ENCODE results near the gene NFATC2IP. TPM values are rescaled to one million over a fixed set of nuclear protein-coding genes. Genes with fewer than 3 reads are reported as not detected.
A peak's percentile ranks its signal among the peaks of the same experiment; 100 is the strongest.

NFATC2IP gene
- total and polyA plus RNA-seq, 2 of the 13 experiments (the other 11 are each of a cell fraction or from before 2014, with no cell fraction given), result 32.1 to 48.5 TPM

GRCh38 chr16:28974437-28975157, 23.9 kb downstream of the NFATC2IP start, which contains the start of gene SPNS1 (continued):
- 0 out of 2 replicates have a peak, but pooled peaks have one; percentile 59 for TF ChIP-seq FUBP1 (CRISPR knock-in tag; IDR thresholded peaks at IDR 0.05; ENCODE audit: borderline replicate concordance)
- no peak; the same call in 1 of the 2 replicates for TF ChIP-seq ZNF274 (CRISPR knock-in tag; IDR thresholded peaks at IDR 0.05)
- no peak for TF ChIP-seq ATRX (CRISPR knock-in tag; IDR thresholded peaks at IDR 0.05; ENCODE audit: borderline replicate concordance)
- no peak; the same call in 1 of the 2 replicates for TF ChIP-seq ZMYM3 (CRISPR knock-in tag; IDR thresholded peaks at IDR 0.05)
- no peak for TF ChIP-seq ZNF282 (IDR thresholded peaks at IDR 0.05; ENCODE audit: partially characterized antibody)
- no peak for TF ChIP-seq NONO (IDR thresholded peaks at IDR 0.05)
- TF ChIP-seq NONO (CRISPR knock-in tag; conservative IDR thresholded peaks at IDR 0.05), result peak; percentile 98
- TF ChIP-seq ZNF770 (CRISPR knock-in tag; IDR thresholded peaks at IDR 0.05), result no peak
- TF ChIP-seq ZNF276 (CRISPR knock-in tag; IDR thresholded peaks at IDR 0.05; ENCODE audit: low read depth), result no peak; the same call in 1 of the 2 replicates
- peak; percentile 90 for TF ChIP-seq ZNF792 (CRISPR knock-in tag; IDR thresholded peaks at IDR 0.05)
- TF ChIP-seq HMGA1 (CRISPR knock-in tag; conservative IDR thresholded peaks at IDR 0.05), result no peak
- TF ChIP-seq ZNF672 (CRISPR knock-in tag; IDR thresholded peaks at IDR 0.05), result no peak
- no peak for TF ChIP-seq POLR2AphosphoS2 (IDR thresholded peaks at IDR 0.05; ENCODE audit: low read depth, low read length)
- TF ChIP-seq CCDC6 (CRISPR knock-in tag; IDR thresholded peaks at IDR 0.05), result no peak; the same call in 1 of the 2 replicates
- TF ChIP-seq IRX3 (CRISPR knock-in tag; IDR thresholded peaks at IDR 0.05; ENCODE audit: borderline replicate concordance, low read depth), result no peak; the same call in 1 of the 2 replicates
- no peak; the same call in 1 of the 2 replicates for TF ChIP-seq SMAD9 (CRISPR knock-in tag; IDR thresholded peaks at IDR 0.05)
- TF ChIP-seq RFXANK (CRISPR knock-in tag; IDR thresholded peaks at IDR 0.05), result no peak; the same call in 1 of the 2 replicates
- TF ChIP-seq LBX2 (CRISPR knock-in tag; IDR thresholded peaks at IDR 0.05; ENCODE audit: borderline replicate concordance), result no peak; the same call in 1 of the 2 replicates
- peak; percentile 99 for TF ChIP-seq ZZZ3 (CRISPR knock-in tag; IDR thresholded peaks at IDR 0.05; ENCODE audit: borderline replicate concordance)
- TF ChIP-seq BRF2 (CRISPR knock-in tag; IDR thresholded peaks at IDR 0.05), result no peak
- 0 out of 2 replicates have a peak, but pooled peaks have one; percentile 84 for TF ChIP-seq AHR (CRISPR knock-in tag; IDR thresholded peaks at IDR 0.05)
- peak; percentile 96 for TF ChIP-seq ZNF557 (CRISPR knock-in tag; IDR thresholded peaks at IDR 0.05)

All from HepG2 (cell line).